ENCODE results near the gene NDFIP1.

The NDFIP1 gene

DNA sequence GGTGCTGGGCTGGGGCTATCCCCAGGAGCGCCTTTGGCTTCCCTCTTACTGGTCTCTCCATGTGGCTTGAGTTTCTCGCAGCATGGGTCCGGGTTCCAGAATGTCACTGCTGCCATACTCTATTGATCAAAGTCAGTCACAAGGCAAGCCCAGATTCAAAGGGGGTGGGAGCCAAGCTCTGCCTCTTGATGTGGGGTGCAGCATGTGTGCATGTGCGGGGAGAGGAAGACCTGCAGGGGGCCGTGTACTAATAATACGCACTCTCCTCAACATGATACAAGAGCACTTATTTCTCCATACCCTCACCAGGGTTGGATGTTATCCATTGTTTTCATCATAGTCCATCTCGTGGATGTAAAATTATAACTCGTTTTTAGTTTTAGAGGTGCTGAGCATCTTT, 81.2 kb downstream of the NDFIP1 start:
- DNase-seq (ENCODE audit: low read depth): no peak

DNA sequence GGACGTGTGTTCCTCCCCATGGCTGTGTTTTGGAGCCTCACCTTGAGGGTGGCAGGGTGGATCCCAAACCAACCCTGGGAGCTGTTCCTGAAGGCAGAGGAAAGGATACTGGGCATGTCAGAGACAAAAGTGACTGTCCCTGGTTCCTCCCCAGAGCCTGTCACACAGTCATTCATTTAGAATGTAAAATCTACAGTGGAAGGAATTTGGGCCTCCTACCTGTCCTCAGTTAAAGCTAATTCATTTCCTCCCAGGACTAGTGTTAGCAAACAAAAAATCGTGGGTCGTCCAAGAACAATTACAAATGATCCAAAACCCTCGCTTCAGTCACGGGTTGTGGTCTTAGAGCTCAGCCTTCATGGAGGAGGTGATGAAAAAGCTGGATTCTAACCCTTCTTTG, 83.2 kb downstream of the NDFIP1 start:
- DNase-seq (ENCODE audit: low read depth): no peak

DNA sequence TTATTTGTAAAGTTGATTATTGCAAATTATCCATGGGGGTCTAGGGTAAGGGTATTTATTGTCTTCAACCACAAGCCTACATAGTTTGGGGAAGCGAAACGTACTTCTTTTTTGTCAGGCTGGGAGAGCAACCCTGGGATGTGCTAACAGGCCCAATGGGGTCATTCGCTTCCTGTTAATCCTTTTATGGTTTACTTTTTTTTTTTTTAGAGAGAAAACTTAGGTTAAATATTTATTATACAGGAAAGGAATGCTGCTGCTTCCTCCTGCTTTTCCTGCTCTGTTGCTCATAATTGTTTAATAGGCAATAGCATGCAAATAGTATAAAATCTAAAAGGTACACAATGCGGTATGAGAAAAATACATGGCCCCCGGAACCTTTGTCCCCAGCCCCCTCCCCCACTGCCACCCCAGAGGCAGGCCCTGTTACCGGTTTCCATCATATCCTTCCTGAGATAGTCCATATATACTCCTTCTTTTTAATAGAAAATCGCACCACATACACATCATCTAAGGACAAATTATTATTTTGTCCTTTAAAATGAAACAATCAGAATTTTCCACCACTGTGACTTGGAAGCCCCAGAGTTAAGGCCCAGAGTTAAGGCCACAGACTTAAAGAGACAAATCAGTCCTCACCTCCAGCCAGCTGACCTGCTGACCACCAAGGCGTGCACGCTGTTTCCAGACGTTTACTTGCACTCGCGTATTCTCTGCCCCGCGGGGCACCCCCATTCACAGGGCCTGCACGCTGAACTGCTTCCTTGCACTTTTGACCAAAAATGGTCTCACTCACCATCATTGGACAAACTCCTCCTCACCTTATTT, 83.9 kb downstream of the NDFIP1 start:
- DNase-seq (ENCODE audit: low read depth): no peak

DNA sequence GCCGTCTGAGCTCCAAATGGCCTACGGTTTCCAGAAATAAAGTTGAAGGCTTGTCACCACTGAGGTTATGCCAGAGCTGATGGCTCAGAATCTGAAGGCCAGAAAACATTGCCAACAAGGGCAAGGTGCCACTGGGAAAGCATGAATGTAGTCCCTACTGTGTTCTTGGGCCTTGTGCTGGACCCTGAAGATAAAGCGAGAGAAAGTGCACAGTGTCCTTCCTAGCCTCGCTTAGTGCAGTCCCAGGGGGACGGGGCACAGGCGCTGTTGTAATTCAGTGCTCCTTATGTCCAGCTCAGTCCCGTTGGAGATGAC, 84.5 kb downstream of the NDFIP1 start:
- no peak for DNase-seq (ENCODE audit: low read depth)

DNA sequence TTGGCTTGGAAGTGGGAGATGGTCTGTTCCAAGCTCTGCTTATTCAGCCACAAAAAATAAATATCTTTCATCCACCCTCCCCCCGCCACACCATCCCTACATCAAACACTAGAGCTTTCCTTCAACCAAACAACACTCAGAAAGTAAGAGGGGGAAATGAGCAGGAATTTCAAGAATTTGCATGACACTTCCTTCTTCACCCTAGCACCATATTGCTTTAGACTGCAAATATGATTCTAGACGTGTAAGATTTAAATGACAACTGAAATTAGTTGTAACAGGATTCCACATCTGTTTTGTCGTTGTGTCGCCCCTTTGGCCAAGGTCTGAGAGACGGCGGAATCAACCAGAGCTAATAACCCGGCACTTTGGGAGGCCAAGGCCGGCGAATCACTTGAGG, 88.5 kb downstream of the NDFIP1 start:
- DNase-seq (ENCODE audit: low read depth): no peak

GRCh38 chr5:142197781-142198180, 89.2 kb downstream of the NDFIP1 start:
- no peak for DNase-seq (ENCODE audit: low read depth)

GRCh38 chr5:142199388-142199787, 90.8 kb downstream of the NDFIP1 start:
- DNase-seq (ENCODE audit: low read depth): no peak

GRCh38 chr5:142200387-142200786, 91.8 kb downstream of the NDFIP1 start:
- DNase-seq (ENCODE audit: low read depth): no peak

DNA sequence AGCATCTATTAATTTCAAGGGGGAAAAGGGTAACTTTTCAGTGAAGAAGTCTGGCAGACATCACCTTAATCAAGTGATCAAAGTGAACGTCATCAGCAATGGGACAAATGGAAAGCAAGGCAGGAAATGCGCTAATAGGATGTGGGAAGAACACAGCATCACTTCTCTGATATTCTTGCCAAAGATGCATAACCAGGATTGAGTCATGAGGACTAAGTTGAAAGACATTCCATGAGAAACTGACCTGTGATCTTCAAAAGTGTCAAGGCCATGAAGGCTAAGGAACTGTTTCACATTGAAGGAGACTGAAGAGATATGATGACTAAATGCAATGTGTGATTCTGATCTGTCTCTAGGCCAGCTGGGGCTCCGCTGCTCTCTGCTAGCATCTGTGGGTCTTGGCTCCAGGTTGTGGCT, 92.9 kb downstream of the NDFIP1 start:
- DNase-seq (ENCODE audit: low read depth): no peak

DNA sequence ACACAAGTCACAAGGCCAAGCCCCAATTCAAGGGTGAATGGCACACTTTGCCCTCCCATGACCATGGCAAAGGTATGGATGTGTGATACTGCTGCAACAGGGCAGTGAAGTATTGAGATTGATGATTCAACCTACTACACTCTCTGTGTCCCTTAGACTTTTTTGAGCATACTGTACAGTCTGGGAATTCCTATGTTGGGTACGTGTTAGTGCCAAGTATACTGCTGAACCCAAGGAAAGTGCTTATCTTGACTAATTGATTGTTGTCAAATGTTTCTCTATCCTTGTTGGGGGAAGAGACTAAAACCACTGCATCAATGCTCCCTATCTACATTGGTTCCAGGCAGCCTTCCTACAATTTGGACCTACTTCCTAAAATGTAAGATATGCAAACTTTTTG, 93.7 kb downstream of the NDFIP1 start:
- no peak for DNase-seq (ENCODE audit: low read depth)
